H1 (cell line): Measurements from ENCODE around the gene ANK2. TPM values are rescaled to one million over a fixed set of nuclear protein-coding genes. Genes with fewer than 3 reads are reported as not detected.

ENCODE experiments used
- JUN ChIP-seq: IDR thresholded peaks from 2 replicates; pipeline ENCODE4 v1.6.1; 2011; ENCODE audit warnings: low read depth, mild to moderate bottlenecking, improper control_type of control experiment, low read length
- POLR2A ChIP-seq, 2 experiments: IDR thresholded peaks; 1 replicate in 1 of 2; 2 replicates in 1 of 2; pipeline ENCODE4 v1.6.1; 2011; ENCODE audit warnings: low read depth in 2 of 2, low read length in 2 of 2, mild to moderate bottlenecking in 2 of 2; ENCODE audit errors: control extremely low read depth in 1 of 2
- SP2 ChIP-seq: IDR thresholded peaks from 2 replicates; pipeline ENCODE4 v1.6.1; 2012; ENCODE audit warnings: mild to moderate bottlenecking, low read length, inconsistent platforms
- polyA plus RNA-seq, 7 experiments: library from polyadenylated mRNA; depleted of rRNA in 3 of 7; stranded (reverse) in 5 of 7; unstranded in 2 of 7; fragments of >200 nt in 5 of 7; fragments of 200-250 nt in 2 of 7; gene quantifications; 1 replicate in 5 of 7; 2 replicates in 1 of 7; 4 replicates in 1 of 7; pipeline versions ENCODE4 v1.2.1 to v1.2.3, GENCODE V29; 2011 to 2013; ENCODE audit warnings: missing spikeins in 2 of 7, mixed read lengths in 2 of 7
- total RNA-seq: library from RNA; stranded (reverse); fragmentation: NEBNext Ultra II Directional; extraction: Animal tissue kit (Norgen Biotek cat#: 25700); gene quantifications from 2 replicates; pipeline ENCODE4 v1.2.1, GENCODE V29; 2021
- TF ChIP-seq, protein P1 (sequence below), 3 experiments: IDR thresholded peaks; 1 replicate in 2 of 3; 2 replicates in 1 of 3; pipeline versions ENCODE4 v1.5.1 to v1.6.1; 2011; ENCODE audit warnings: low read length in 3 of 3, mild to moderate bottlenecking in 3 of 3, inconsistent platforms in 2 of 3, low read depth in 1 of 3, moderate library complexity in 1 of 3; ENCODE audit not compliant: insufficient read depth in 1 of 3; ENCODE audit errors: control extremely low read depth in 1 of 3

Gene ANK2
- total and polyA plus RNA-seq, 2 of the 8 experiments (the other 6 are each of a cell fraction or from before 2014, with no cell fraction given) = 14.2 to 35.1 TPM

DNA sequence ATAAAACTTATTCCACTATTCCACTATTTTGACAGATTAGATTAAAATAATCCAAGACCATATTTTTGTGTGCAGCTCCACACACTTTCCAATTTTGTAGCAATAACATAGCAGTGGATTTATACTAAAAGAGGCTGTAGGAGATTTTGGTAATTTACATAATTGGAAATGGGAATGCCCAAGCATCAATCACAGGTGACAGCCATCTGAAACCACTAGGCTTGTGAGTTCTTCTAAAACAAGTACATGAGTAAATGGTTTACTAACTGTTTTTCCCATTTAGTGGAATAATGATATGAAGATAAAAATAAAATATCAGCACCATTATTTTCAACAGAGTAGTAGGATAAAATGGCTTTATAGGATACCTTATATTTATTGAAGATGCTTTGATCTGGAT lies 4.4 kb downstream of the ANK2 start (continued):
- TF ChIP-seq POLR2A (IDR thresholded peaks at IDR 0.05; ENCODE audit: control extremely low read depth in 1 of 2, low read depth in 2 of 2, low read length in 2 of 2) (no peak), JUN (no peak), SP2 (no peak)
- TF ChIP-seq, protein P1, sequence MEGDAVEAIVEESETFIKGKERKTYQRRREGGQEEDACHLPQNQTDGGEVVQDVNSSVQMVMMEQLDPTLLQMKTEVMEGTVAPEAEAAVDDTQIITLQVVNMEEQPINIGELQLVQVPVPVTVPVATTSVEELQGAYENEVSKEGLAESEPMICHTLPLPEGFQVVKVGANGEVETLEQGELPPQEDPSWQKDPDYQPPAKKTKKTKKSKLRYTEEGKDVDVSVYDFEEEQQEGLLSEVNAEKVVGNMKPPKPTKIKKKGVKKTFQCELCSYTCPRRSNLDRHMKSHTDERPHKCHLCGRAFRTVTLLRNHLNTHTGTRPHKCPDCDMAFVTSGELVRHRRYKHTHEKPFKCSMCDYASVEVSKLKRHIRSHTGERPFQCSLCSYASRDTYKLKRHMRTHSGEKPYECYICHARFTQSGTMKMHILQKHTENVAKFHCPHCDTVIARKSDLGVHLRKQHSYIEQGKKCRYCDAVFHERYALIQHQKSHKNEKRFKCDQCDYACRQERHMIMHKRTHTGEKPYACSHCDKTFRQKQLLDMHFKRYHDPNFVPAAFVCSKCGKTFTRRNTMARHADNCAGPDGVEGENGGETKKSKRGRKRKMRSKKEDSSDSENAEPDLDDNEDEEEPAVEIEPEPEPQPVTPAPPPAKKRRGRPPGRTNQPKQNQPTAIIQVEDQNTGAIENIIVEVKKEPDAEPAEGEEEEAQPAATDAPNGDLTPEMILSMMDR (IDR thresholded peaks at IDR 0.05; ENCODE audit: control extremely low read depth in 1 of 3, insufficient read depth in 1 of 3, low read depth in 1 of 3, low read length in 3 of 3) = no peak
